H1 (cell line): ENCODE data around the gene CDK5R1. TPM values are rescaled to one million over a fixed set of nuclear protein-coding genes. Genes with fewer than 3 reads are reported as not detected.

ENCODE experiments used
- GTF2F1 ChIP-seq: IDR thresholded peaks from 2 replicates; pipeline ENCODE4 v1.6.1; 2012; ENCODE audit warnings: low read depth, low read length, improper control_type of control experiment, borderline replicate concordance
- SAP30 ChIP-seq: fragments of 300-600 bp; sonication (generic); IDR thresholded peaks from 2 replicates; pipeline ENCODE4 v1.7.1; 2012; ENCODE audit warnings: low read length, moderate library complexity, mild to moderate bottlenecking, inconsistent platforms; ENCODE audit not compliant: insufficient read depth, insufficient replicate concordance
- SIN3A ChIP-seq, 2 experiments: IDR thresholded peaks in 1 of 2; conservative IDR thresholded peaks in 1 of 2; 2 replicates each; pipeline ENCODE4 v1.6.1; 2011 to 2012; ENCODE audit warnings: low read length in 2 of 2, improper control_type of control experiment in 1 of 2, low read depth in 1 of 2, mild to moderate bottlenecking in 1 of 2
- USF2 ChIP-seq: IDR thresholded peaks from 2 replicates; pipeline ENCODE4 v1.6.1; 2011; ENCODE audit warnings: low read length, improper control_type of control experiment
- polyA plus RNA-seq, 7 experiments: library from polyadenylated mRNA; depleted of rRNA in 3 of 7; stranded (reverse) in 5 of 7; unstranded in 2 of 7; fragments of >200 nt in 5 of 7; fragments of 200-250 nt in 2 of 7; gene quantifications; 1 replicate in 5 of 7; 2 replicates in 1 of 7; 4 replicates in 1 of 7; pipeline versions ENCODE4 v1.2.1 to v1.2.3, GENCODE V29; 2011 to 2013; ENCODE audit warnings: missing spikeins in 2 of 7, mixed read lengths in 2 of 7
- total RNA-seq: library from RNA; stranded (reverse); fragmentation: NEBNext Ultra II Directional; extraction: Animal tissue kit (Norgen Biotek cat#: 25700); gene quantifications from 2 replicates; pipeline ENCODE4 v1.2.1, GENCODE V29; 2021

CDK5R1 gene
- total and polyA plus RNA-seq, 2 of the 8 experiments (the other 6 are each of a cell fraction or from before 2014, with no cell fraction given), result 2.7 to 9.9 TPM

GRCh38 chr17:32516940-32517701 is 30.3 kb downstream of the CDK5R1 start (continued):
- TF ChIP-seq USF2 (no peak), GTF2F1 (no peak), SIN3A (conservative IDR thresholded peaks at IDR 0.05 in 1 of 2, IDR thresholded peaks at IDR 0.05 in 1 of 2; ENCODE audit: low read depth in 1 of 2, low read length in 2 of 2) (no peak), SAP30 (no peak)
